HG02678 (cell line): ENCODE data around the gene DPH5.
"Not testable (repeated sequence)": the region's sequence is repeated elsewhere in the genome, so short reads cannot be mapped to it uniquely, and the experiment has no call there.

ENCODE experiments used
- ATAC-seq: cut with Tn5 transposase; IDR thresholded peaks from one replicate; pipeline ENCODE4 v1.9.1; 2021; ENCODE audit warnings: mild to moderate bottlenecking, moderate library complexity; ENCODE audit not compliant: unreplicated experiment

The DPH5 gene

DNA sequence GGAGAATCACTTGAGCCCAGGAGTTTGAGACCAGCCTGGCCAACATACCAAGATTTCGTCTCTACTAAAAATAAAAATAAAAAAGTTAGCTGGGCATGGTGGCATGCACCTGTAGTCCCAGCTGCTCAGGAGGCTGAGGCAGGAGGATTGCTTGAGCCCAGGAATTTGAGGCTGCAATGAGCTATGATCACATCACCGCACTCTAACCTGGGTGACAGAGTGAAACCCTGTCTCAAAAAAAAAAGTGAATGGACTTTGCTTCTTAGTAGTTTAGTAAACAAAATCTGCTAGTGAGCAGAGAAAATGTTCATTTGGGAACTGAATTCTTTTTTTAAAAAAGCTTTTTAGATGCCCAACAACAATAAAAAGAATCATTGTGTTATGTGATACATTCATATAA is 6.5 kb upstream of the DPH5 start:
- ATAC-seq: not testable (repeated sequence)

DNA sequence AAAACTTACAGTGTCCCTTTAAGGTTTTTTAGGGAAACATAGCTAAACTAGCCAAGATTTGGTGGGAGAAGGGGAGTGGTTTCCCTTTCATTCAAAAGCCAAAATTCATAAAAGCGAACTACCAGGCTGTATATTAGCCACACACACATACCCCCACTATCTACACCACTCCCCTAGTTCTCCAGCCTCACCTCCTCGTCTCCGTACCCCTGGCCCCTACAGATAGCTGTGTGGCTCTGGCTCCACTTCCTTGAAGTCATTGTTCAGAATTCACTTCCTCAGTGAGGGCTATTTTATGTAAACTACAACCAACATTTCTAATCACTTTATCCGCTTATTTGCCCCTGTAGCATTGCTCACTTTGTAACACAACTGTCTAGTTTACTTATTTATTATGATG is 5.3 kb upstream of the DPH5 start:
- ATAC-seq: no peak

DNA sequence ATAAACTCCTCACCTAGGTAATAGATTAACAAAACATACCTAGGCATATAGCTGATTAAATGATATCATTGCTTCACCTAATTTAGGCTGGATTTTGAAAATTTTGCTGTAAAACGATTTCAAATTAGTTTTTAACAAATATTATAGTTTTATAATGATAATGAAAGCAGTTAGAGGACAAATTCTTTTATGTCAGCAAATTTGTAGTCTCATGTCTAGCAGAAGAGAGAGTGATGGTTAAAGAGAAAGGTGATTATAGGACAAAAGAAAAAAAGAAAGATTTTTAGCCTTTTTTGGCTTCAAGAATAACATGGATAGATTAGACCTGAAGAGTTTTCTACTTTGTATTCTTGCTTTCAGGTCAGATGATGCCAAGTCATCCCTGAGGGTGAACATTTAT is 3.6 kb upstream of the DPH5 start:
- no peak for ATAC-seq

DNA sequence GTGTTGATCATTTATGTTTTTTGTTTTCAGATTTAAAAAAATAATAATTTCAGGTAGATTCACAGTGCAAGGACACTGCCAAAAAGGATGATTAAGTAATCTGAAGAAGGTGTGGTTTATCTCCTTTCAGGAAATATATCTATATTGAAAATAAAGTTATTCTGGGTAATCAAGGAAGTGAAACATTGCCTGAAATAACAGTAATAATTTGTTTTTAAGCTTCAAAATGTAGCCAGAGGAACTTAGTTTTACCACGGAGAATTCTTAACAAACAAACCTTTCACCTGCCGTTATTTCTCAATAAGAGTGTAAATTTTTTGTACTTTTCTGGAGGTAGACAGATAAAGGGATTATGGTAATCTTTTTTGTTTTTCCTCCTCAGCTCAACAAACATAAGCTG is 2.9 kb upstream of the DPH5 start:
- ATAC-seq: no peak

DNA sequence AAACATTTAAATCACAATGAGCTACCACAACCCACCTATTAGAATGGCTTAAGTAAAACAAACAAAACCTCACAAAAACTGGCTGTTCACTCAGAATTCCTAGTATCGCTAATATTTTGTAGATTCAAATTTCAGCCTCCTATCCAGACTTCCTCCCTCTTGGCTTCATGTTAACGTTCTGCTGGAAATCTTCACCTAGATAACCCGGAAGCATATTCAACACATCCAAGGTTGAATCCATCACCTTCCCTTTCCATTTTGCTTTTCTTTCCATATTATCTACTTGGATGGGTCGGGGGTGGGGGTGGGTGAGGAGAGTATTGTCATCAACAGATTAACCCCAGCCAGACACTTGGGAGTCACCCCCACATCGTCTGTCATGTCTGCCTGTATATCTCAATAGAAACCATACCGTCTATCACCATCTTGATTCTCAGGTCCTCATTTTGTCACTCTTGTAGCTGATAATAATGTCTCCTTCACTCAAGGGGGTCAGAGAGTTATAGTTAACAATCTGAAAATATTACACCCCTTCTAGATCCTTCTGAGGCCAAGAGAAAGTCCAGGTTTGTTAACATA is 1.7 kb upstream of the DPH5 start:
- no peak for ATAC-seq

DNA sequence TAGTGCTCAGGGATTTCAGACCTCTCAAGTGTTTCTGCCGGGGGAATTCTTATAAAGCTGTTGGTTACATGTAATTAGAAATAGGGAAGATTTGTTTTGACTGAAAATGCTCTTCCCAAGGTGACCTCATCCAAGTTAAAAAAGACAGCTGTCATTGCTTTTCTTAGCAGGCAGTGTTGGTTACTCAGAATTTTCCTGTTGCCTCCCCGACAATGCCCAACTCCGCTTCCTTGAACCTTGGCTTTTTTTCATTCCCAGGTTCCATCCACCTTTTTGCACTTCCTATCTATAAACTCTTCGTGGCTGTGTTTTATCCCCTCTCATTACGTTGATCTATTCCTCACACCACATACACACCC is 825 bp upstream of the DPH5 start:
- ATAC-seq: no peak

DNA sequence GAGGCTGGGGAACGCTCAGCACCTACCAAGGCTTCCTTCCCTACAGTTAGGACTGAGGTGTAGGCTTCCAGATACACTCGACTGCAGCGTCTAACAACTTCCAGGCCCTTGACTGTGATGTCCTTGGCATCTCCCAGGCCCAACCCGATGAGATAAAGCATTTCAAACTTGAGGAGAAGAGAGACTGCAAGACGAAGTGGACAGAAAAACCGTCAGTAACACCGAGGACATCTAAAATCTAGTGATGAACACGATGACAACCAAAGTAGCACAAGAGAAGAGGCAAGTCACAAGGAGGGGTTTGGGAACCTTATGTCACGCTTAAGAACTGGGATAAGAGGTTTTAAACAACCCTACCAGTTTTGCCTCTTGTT is 314 bp downstream of the DPH5 start:
- ATAC-seq: peak; percentile 26

DNA sequence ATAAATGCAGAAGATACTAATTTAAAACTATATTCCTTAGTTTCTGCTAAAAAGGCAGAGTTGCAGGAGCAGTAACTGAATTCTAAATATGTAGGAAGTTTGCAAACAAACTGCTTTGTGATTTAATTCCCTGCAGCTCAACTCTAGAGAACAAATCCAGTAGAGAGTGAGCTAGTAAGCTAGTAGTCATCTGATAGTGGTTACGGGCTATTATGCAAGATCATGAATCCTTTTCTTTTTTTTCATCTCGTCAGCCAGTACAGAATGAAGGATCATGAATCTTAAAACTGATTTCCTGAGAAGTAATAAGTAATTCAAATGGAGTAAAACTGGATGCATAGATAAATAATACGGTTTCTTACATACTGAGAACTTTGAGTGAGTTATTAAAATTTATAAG is 3.3 kb downstream of the DPH5 start:
- no peak for ATAC-seq

DNA sequence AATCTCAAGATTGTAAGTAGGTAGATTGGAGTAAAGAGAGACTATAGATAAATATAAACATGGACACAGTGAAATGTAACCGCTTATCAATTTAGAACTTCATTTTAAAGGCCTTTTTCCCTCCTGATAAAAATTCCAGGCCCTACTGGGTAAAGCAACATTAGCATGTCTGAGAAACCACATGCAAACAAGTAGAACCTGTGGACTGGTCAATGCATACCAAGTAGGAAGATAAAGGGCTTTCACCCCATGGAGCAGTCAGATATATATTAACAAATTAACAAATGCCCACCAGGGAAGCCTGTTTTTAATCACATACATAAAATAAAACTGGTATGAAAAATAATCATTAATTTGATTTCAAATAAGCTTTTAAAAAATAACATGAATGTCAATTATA is 8.1 kb downstream of the DPH5 start:
- ATAC-seq: no peak

DNA sequence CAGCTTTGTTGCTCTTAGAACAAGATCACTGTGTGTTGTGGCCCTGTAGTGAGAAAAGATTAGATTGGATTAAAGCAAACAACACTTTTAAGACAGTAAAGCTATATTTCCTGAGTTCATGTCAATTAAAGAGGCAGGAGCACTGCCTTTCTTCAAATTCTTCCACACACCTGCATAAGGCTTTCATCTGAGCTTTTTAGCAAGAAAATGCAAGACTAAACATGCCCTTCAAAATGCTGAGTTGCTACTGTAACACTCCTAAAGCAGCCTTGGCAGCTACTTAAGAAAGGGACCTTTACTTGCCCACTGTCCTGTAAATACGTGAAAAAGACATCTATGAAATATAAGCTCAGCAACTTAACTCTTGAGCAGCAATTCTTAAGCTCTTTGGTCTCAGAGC is 11.8 kb downstream of the DPH5 start:
- no peak for ATAC-seq

DNA sequence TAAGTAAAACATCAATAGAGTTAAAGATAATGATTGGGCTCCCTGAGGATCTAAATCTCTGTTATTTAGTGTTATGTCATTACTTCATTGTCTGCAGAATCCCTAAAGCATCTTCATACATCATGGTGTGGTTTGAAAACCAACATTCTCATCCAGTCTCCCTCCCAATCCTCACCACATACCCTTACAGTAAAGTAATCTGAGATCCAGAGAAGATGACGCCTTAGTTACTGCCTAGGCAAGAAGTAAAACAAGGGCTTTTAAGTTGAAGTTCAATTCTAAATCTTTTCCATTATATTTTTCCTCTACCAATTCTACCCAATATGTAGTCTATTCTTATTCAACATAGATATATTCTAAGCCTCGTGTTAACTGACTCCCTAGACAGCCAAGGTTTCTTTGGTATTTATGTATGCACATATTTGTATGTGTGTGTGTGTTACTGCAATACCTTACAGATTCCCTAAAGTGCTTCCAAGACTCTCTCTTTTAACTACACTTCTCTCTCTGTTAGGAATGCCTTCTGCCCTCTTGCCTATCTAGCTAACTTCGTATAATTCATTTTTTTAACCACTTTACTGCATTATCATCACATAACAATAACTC is 17.3 kb downstream of the DPH5 start:
- ATAC-seq: no peak

DNA sequence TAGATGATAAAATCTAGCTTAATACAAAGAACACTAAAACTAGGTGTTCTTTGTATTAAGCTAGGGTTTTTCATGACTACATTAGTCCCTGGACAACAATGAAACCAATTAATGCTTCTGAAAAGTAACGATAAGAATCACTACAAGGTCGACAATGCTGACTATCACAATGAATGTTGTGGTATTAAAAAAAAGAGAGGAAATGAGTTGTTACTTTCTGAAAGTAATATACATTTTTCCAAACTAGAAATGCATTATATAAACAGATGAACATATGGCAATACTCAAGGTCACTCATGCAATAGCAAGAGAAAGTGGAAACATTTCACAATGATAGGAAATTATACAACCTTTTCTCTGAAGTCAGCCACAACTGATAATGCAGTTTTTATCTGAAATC is 19.0 kb downstream of the DPH5 start:
- ATAC-seq: no peak

DNA sequence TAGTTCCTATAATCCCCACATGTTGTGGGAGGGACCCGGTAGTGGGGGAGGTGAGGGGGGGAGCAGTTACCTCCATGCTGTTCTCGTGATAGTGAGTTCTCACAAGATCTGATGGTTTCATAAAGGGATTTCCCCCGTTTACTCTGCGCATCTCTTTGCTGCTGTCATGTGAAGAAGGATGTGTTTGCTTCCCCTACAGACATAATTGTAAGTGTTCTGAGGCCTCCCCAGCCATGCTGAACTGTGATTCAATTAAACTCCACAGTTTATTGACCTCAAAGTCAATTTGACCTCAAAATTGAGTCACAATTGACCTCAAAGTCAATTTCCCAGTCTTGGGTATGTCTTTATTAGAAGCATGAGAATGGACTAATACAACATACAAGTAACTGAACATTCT is 19.7 kb downstream of the DPH5 start:
- ATAC-seq: no peak

DNA sequence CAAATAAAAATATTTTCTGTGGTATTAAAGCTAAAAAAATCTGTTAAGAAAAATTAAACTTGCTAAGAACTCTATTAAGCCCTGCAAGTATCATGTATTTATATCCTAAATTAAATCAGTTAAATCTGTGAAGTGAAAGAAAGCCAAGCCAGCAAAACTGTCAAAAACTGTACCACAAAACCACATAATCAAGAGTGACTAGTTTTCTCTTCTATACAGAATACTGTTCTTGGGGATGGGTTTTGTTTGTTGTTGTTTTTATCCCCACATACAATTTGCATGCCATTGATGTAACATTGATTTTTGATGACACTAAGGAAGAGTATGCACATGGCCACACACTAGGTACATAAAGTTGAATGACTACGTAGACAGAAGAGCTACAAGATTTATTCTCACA is 20.4 kb downstream of the DPH5 start:
- no peak for ATAC-seq

DNA sequence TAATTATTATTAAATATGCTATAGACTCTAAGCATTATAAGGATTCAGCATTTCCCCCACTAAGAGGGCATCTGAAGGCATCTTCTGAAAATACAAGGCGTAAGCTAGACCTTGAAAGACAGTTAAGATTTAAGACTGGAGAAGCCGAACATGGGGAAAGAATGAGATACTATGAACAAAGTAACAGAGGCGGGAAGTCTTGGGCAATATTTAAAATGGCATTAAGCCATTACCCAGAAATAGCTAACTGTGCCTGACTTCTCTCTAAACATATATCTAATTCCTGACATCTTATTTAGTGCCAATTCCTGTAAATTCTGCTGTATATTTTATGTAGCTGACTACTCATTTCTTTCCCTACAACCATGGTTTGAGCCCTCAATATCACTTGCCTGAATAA is 20.9 kb downstream of the DPH5 start:
- no peak for ATAC-seq

DNA sequence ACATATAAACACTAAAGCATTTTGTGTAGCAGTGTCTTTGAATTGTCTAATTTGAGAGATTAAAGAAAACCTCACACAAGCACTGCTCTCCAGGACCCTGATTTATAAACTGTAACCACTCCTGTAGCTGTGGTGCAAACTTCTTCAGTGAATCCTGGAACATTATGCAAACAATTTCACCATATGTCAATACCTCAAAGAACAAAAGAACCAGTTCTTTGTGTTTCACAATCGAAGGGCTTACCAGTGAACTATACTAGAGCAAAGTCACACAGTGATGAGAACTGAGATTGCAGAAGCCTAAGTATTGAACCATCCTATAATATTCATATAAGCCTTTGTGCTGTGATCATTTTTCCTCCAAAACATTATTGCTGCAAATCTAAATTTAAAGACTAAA is 21.5 kb downstream of the DPH5 start:
- peak; percentile 63 for ATAC-seq

DNA sequence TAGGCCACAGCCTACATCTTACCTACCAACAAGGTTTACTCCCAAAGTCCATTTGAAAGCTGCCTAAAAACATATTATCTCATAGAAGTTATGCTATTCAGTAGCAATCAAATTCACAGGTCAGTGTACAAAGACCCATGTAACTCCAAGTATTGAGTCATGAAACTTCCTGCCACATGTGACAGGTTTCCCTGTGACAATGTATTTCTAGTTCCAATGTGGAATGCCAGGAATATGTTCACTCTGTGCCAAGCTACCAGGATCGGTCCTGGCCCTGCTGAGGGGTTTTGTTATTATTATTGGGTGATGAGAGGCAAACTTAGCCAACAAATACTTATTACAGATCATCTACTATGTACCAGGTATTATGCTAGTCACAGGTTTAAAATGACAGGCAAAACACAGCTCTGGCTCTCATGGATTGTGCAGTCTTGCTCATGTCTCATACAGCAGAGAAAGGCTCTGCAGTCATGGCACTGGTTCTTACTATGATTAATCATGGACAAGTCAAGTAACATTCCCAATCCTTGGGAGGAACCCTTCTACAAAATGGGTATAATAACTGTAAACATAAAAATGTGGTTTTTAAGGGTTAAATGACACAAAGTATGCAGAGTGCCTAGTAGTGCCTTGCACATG is 22.5 kb downstream of the DPH5 start:
- ATAC-seq: no peak

DNA sequence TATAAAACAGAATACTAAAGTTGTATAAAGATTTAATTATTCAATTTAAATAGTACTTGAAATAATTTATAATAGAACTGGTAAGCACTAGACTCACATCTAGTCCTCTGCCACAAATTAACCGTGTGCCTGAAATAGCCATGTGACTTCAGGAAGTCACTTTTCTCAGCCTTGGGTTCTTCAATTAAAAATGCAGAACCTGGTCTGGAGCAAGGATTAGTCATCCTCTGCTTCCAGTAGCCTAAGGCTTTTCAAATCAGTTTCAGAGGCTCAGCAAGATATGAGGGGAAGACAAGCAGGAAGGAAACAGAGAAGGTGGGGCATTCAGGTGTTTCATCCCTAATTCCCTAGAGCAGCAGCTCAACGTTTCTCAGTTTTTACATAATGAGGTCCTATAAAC is 23.0 kb downstream of the DPH5 start:
- ATAC-seq: no peak

DNA sequence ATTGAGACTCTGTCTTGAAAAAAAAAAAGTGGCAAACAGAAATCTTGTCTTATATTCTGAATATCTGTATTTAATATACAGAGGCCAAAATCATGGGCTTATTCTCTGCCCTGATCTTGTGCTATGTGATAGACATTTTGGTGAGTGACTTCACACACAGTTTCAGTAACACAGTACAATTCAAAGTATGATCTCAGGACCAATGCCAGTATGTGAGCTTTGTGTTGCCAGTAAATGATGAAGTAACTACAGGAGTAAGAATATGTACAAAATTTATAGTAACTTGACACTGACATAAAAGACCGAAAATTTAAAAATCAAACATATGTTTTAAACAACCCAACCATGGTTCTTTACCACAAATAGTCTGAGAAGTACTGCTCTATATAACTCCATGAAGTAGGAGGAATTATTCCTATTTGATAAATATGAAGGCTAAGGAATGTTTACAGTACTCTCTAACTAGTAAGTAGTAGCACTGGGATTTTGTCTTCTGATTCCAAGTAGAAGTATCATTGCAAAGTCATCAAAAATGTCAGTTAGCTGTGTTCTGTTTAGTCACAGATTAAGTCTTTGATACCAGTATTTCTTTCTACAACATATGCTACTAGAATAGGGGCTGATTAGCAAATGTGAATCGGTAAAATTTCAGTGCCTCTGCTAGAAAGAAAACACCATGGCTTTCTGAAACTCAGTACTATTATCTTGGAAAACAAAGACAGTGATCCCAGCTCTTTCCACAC is 25.3 kb downstream of the DPH5 start:
- no peak for ATAC-seq

DNA sequence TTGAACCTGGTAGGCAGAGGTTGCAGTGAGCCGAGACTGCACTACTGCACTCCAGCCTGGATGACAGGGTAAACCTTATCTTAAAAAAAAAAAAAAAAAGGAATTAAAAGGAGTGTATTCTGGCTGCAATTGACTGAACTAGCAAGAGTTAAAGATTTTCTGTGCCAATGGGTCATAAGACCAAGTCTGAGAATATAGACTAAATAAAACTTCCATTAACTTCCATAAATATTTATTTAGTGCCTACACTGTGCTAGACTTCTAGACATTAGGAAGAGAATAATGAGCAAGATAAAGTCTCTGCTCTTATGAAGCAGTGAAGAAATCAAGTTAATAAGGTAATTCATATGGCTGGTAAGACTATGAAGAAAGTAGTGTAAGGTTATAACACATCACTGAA is 27.2 kb downstream of the DPH5 start:
- no peak for ATAC-seq

DNA sequence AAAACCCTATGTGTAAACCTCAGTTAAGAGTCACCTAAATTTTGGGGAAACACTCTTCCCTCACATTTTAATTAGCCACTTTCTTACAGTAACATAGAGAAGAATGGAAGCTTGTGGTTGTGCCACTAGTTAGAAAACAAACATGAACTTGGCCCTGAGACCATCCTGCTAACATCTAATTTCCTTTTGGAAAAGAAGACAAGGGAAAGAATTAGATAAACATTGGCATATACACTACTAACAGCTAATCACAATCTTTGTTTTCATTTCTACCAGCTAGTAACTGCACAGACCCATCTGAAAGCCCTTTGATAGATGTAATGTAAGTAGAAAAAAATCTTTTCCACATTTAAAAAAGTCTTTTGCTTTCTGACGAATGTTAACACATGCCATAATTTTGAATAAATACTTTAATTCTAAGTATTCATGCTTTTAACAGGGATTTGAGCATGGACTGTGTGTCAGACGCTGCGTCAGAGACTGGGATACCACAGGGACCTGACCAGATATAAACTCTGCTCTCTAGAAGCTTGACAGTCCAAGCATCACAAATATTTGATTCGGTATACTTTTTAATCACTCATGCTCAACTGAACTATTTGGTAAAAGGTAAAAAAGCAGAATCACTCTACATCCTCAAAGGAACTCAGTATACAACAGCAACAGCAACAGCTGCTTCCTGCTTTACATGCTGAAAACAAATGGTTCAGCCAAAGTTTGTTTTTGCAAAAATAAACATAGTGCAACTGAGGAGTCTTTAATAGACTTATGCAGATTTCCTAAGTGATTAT is 30.2 kb downstream of the DPH5 start:
- ATAC-seq: no peak
